HG02970 (cell line): ENCODE data around the gene EXOC3L2.
"Not testable (repeated sequence)": the region's sequence is repeated elsewhere in the genome, so short reads cannot be mapped to it uniquely, and the experiment has no call there.

ENCODE experiments used
- ATAC-seq: cut with Tn5 transposase; IDR thresholded peaks from one replicate; pipeline ENCODE4 v1.9.1; 2021; ENCODE audit warnings: mild to moderate bottlenecking, moderate library complexity, moderate number of reproducible peaks; ENCODE audit not compliant: unreplicated experiment, low FRiP score

EXOC3L2 gene

DNA sequence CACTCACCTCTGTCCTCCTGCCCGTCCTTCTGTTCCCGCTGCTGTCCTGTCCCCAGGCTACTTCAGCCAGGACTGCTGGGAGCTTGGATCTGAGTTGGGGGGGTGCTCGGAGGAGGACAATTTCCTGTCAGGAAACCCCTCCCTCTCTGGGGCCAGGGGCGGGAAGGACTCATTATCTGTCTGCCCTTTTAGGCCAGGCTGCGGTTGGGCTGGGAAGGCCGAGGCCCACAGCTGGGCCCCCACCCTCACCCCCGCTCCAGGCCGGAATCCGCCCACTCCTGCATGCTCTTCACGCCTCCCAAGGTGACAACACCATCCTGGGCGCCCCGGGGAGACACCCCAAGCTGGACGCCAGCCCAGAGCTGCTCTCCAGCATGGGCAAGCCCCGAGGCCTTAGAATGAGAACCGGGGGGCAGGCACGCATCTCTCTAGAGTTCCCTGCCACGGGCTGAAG, at the start of gene EXOC3L2:
TSS of gene EXOC3L2 (minus strand) at position 74 of the 454 bp plus-strand sequence. CDS start 6,362 bp downstream, outside the sequence.
- no peak for ATAC-seq

GRCh38 chr19:45294291-45295029, 49.3 kb upstream of the EXOC3L2 start:
- no peak for ATAC-seq

GRCh38 chr19:45293682-45294081, 48.5 kb upstream of the EXOC3L2 start:
- ATAC-seq, result no peak

DNA sequence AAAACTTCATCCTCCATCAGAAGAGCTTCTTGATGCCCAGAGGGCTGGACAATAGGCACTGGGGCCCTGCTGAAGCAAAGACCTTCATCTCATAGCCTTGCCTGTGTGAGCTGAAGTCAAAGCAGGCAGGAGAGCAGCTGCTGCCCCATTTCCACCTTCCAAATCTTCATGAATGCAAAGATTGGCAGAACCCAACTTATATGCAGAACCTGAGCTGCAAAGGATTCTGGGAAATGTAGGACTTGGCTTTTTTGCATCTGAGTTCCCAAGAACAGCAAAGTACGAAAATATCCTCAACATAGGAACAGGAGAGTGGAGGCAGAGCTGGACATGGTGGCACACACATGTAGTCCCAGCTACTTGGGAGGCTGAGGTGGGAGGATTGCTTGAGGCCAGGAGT, 46.6 kb upstream of the EXOC3L2 start:
- ATAC-seq, result no peak

GRCh38 chr19:45290381-45290931, 45.2 kb upstream of the EXOC3L2 start:
- ATAC-seq, result no peak

GRCh38 chr19:45283443-45284033, 38.3 kb upstream of the EXOC3L2 start:
- ATAC-seq, result no peak

- no peak for ATAC-seq
Observed at GRCh38 chr19:45280471-45280961, 35.3 kb upstream of the EXOC3L2 start.

GRCh38 chr19:45279587-45280192, 34.5 kb upstream of the EXOC3L2 start:
- ATAC-seq, result no peak

- no peak for ATAC-seq
Observed at GRCh38 chr19:45278087-45278486, 32.9 kb upstream of the EXOC3L2 start.

DNA sequence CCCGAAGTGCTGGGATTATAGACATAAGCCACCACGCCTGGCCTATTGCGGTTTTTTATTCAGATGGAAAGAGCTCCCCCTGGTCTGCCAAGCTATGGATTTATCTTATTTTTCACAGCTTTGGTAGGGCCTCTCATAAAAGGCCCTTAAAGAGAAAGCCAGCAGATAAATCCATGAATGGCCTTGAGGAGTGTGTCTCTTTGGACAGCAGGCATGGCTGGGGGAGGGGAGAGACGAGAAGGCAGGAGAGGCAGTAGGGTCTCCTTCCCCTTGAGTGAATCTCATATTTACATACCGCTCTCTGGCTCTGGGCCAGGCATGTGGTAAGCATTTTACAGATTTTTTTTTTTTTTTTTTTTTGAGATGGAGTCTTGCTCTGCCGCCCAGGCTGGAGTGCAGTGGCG, 31.1 kb upstream of the EXOC3L2 start:
- ATAC-seq, result no peak

DNA sequence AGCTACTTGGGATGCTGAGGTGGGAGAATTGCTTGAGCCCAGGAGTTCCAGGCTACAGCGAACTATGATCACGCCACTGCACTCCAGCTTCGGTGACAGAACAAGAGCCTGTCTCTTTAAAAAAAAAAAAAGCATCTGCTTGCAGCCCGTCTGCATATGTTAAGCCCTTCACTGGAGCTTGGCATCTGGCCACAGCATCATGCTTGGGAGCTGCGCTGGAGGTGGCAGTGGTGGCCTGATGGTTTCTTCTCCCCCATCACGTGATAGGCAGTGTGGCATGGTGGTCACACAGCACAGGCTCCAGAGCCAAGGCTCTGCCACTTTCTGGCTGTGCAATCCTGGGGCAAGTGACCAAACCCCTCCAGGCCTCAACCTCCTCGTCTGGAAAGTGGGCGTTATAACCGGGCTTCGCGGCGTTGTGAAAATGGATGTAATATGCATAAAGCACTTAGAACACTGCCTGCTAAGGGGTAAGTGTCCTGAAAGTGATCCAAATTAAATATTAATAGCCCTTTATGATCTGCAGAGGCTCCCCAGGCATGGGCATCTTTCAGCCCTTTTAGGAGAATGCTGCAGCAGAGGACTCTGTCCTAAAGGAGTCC, 30.3 kb upstream of the EXOC3L2 start:
- no peak for ATAC-seq

DNA sequence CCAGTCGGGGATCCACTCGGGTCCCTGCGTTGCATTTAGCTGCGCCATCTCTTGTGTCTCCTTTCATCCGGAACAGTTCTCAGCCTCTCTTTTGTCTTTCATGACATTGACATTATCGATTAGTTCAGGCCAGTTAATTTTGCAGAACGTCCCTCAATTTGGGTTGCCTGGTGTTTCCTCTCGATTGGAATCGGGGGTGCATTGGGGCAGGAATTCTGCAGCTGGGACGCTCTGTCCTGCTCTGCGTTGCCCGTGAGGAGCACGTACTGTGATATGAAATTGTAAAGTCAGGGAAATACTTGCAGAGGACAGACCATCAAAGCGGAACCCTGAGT, 28.3 kb upstream of the EXOC3L2 start:
- no peak for ATAC-seq

DNA sequence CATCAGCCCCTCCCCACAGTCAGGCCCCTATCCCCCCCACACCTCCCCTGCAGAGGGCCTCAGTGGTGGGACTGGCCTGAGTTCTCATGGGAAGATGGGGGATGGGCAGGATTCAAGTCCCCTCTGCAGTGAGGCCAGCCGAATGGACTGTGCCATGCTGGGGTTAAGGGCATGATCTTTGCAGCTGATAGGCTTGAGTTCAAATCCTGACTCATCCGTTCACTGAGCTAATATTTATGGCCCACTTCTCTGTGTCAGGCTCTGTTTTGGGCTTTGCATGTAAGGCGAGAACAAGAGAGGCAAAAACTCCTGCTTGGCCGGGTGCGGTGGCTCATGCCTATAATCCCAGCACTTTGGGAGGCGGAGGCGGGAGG, 26.5 kb upstream of the EXOC3L2 start:
- no peak for ATAC-seq

DNA sequence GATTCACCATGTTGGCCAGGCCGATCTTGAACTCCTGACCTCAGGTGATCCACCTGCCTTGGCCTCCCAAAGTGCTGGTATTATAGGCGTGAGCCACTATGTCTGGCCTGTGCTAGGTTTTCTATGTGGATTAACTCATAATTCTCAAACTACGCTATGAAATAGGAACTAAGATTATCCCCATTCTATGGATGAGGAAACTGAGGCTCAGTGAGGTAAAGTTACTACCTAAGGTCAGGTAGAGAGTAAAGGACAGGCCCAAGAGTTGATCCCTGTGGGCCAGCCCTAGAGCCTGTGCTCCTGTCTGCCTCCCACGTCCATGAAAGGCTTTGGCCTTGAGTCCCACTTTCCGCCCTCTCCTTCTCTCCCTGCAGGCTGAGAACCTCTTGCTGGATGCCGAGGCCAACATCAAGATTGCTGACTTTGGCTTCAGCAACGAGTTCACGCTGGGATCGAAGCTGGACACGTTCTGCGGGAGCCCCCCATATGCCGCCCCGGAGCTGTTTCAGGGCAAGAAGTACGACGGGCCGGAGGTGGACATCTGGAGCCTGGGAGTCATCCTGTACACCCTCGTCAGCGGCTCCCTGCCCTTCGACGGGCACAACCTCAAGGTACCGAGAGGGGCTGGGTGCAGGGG, 26.0 kb upstream of the EXOC3L2 start:
- ATAC-seq, result no peak

- not testable (repeated sequence) for ATAC-seq
Observed at GRCh38 chr19:45269939-45270338, 24.7 kb upstream of the EXOC3L2 start.

- ATAC-seq, result no peak
Observed at GRCh38 chr19:45267296-45267695, 22.1 kb upstream of the EXOC3L2 start.

DNA sequence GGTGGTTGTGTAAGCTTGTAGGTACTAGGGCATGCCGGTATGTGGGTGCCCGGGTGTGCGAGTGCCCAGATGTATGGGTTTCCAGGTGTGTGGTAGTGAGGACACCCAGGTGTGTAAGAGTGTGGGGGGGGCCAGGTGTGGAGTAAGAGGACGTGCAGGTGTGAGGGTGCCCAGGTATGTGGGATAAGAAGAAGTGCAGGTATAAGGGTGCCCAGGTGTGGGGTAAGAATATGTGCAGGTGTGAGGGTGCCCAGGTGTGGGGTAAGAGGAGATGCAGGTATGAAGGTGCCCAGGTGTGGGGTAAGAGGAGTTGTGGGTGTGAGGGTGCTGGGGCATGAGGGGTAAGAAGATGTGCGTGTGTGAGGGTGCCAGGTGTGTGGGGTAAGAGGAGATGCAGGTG, 20.2 kb upstream of the EXOC3L2 start:
- no peak for ATAC-seq

GRCh38 chr19:45264781-45265317, 19.6 kb upstream of the EXOC3L2 start:
- no peak for ATAC-seq

DNA sequence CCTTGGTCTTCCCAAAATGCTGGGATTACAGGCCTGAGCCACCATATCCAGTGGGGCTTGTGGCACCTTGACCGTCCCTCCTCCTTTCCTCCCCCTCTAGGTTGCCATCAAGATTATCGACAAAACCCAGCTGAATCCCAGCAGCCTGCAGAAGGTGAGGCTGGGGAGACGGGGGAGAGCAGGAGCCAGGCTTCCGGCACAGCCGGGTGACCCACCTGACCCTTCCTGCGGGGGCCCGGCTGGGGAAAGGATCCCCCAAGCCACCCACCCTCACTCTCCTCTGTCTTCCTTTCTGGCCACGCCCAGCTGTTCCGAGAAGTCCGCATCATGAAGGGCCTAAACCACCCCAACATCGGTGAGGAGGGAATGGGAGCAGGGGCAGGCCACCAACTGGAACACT, 17.8 kb upstream of the EXOC3L2 start:
- ATAC-seq, result no peak

DNA sequence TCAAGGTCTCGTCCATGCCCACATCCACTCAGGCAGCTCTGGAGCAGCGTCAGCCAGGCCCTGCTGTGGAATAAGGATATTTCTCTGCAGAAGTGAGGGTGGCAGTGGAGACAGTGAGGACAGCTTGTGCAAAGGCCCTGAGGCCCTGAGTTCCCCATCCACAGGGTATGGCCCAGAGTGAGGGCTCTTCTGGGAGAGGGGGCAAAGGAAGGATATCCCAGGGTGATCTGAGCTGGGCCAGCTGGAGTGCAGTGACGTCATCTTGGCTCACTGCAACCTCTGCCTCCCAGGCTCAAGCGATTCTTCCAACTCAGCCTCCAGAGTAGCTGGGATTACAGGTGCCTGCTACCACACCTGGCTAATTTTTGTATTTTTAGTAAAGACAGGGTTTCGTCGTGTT, 17.4 kb upstream of the EXOC3L2 start:
- ATAC-seq, result no peak
